DMS53 treated with DMSO at 0.1 percent for 48 hours (cell line): ENCODE data around the gene IFFO2.

ENCODE experiments used
- DNase-seq: peaks from one replicate; lab custom pipeline; 2025; ENCODE audit not compliant: unreplicated experiment; lab: John Stamatoyannopoulos, UW

The IFFO2 gene

GRCh38 chr1:18856435-18856834, 100.0 kb downstream of the IFFO2 start:
- DNase-seq: no peak

DNA sequence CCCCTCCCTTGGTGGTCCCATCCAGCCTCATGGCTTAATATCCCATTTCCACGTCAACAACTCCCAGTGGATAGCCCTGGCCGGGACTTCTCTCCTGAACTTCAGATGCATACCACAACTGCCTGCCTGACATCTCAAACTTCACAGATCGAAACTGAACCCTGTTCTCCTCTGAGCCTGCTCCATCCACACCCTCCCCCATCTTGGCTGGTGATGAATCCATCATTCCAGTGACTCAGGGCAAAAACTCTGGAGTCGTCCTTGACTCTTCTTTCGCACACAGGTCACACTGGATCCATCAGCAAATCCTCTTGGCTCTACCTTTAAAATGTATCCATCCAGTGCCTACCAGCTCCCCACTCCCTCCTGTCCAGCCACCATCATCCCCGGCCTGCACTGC, 100.9 kb downstream of the IFFO2 start:
- no peak for DNase-seq

- DNase-seq: no peak
Measured at GRCh38 chr1:18854331-18855025, 102.0 kb downstream of the IFFO2 start.
